GM23338 (cell line): ENCODE data around the gene ATP10B.

Source experiments
- CREB1 ChIP-seq: fragments of 250-450 bp; sonication (Bioruptor Pico); IDR thresholded peaks from 2 replicates; pipeline ENCODE4 v1.5.0; 2020; ENCODE audit warnings: low read depth, mild to moderate bottlenecking, moderate library complexity
- EZH2 ChIP-seq: fragments of 200-600 bp; sonication (generic); IDR thresholded peaks from one replicate; pipeline ENCODE4 v1.8.0; 2017; ENCODE audit warnings: antibody characterized with exemption, mild to moderate bottlenecking, low read depth; ENCODE audit not compliant: unreplicated experiment
- EZH2phosphoT487 ChIP-seq: fragments of 200-600 bp; sonication (generic); IDR thresholded peaks from one replicate; pipeline ENCODE4 v1.8.1; 2018; ENCODE audit warnings: antibody characterized with exemption; ENCODE audit not compliant: unreplicated experiment
- JUNB ChIP-seq: IDR thresholded peaks from one replicate; pipeline ENCODE4 v1.6.1; 2016; ENCODE audit warnings: antibody characterized with exemption; ENCODE audit not compliant: unreplicated experiment
- POLR2AphosphoS5 ChIP-seq: IDR thresholded peaks from 2 replicates; pipeline ENCODE4 v1.6.1; 2016; ENCODE audit warnings: antibody characterized with exemption, low read depth
- REST ChIP-seq: IDR thresholded peaks from one replicate; pipeline ENCODE4 v1.6.1; 2018; ENCODE audit warnings: antibody characterized with exemption; ENCODE audit not compliant: unreplicated experiment
- ZNF114 ChIP-seq: fragments of 250-450 bp; sonication (Bioruptor Pico); IDR thresholded peaks from 2 replicates; pipeline ENCODE4 v1.5.0; 2020; ENCODE audit warnings: mild to moderate bottlenecking, moderate library complexity
- TF ChIP-seq, protein P1 (sequence below), 2 experiments: fragments of 200-600 bp in 1 of 2; sonication (generic) in 1 of 2; conservative IDR thresholded peaks; 2 replicates each; pipeline versions ENCODE4 v1.5.1 to v1.6.1; 2016 to 2017; ENCODE audit warnings: antibody characterized with exemption in 2 of 2, low read depth in 2 of 2, mild to moderate bottlenecking in 2 of 2, moderate library complexity in 1 of 2
- TF ChIP-seq, protein P2 (sequence below): fragments of 250-450 bp; sonication (Bioruptor Pico); IDR thresholded peaks from 2 replicates; pipeline ENCODE4 v1.5.0; 2020; ENCODE audit warnings: mild to moderate bottlenecking, moderate library complexity

- TF ChIP-seq EZH2phosphoT487 = no peak
- TF ChIP-seq, protein P1, sequence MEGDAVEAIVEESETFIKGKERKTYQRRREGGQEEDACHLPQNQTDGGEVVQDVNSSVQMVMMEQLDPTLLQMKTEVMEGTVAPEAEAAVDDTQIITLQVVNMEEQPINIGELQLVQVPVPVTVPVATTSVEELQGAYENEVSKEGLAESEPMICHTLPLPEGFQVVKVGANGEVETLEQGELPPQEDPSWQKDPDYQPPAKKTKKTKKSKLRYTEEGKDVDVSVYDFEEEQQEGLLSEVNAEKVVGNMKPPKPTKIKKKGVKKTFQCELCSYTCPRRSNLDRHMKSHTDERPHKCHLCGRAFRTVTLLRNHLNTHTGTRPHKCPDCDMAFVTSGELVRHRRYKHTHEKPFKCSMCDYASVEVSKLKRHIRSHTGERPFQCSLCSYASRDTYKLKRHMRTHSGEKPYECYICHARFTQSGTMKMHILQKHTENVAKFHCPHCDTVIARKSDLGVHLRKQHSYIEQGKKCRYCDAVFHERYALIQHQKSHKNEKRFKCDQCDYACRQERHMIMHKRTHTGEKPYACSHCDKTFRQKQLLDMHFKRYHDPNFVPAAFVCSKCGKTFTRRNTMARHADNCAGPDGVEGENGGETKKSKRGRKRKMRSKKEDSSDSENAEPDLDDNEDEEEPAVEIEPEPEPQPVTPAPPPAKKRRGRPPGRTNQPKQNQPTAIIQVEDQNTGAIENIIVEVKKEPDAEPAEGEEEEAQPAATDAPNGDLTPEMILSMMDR (conservative IDR thresholded peaks at IDR 0.05; ENCODE audit: low read depth in 2 of 2) = no peak
- no peak for TF ChIP-seq POLR2AphosphoS5
- no peak for TF ChIP-seq EZH2
- TF ChIP-seq CREB1 (CRISPR knock-in tag) = no peak
- no peak for TF ChIP-seq ZNF114 (CRISPR knock-in tag)
- no peak for TF ChIP-seq REST
- TF ChIP-seq JUNB = no peak
- TF ChIP-seq, protein P2, sequence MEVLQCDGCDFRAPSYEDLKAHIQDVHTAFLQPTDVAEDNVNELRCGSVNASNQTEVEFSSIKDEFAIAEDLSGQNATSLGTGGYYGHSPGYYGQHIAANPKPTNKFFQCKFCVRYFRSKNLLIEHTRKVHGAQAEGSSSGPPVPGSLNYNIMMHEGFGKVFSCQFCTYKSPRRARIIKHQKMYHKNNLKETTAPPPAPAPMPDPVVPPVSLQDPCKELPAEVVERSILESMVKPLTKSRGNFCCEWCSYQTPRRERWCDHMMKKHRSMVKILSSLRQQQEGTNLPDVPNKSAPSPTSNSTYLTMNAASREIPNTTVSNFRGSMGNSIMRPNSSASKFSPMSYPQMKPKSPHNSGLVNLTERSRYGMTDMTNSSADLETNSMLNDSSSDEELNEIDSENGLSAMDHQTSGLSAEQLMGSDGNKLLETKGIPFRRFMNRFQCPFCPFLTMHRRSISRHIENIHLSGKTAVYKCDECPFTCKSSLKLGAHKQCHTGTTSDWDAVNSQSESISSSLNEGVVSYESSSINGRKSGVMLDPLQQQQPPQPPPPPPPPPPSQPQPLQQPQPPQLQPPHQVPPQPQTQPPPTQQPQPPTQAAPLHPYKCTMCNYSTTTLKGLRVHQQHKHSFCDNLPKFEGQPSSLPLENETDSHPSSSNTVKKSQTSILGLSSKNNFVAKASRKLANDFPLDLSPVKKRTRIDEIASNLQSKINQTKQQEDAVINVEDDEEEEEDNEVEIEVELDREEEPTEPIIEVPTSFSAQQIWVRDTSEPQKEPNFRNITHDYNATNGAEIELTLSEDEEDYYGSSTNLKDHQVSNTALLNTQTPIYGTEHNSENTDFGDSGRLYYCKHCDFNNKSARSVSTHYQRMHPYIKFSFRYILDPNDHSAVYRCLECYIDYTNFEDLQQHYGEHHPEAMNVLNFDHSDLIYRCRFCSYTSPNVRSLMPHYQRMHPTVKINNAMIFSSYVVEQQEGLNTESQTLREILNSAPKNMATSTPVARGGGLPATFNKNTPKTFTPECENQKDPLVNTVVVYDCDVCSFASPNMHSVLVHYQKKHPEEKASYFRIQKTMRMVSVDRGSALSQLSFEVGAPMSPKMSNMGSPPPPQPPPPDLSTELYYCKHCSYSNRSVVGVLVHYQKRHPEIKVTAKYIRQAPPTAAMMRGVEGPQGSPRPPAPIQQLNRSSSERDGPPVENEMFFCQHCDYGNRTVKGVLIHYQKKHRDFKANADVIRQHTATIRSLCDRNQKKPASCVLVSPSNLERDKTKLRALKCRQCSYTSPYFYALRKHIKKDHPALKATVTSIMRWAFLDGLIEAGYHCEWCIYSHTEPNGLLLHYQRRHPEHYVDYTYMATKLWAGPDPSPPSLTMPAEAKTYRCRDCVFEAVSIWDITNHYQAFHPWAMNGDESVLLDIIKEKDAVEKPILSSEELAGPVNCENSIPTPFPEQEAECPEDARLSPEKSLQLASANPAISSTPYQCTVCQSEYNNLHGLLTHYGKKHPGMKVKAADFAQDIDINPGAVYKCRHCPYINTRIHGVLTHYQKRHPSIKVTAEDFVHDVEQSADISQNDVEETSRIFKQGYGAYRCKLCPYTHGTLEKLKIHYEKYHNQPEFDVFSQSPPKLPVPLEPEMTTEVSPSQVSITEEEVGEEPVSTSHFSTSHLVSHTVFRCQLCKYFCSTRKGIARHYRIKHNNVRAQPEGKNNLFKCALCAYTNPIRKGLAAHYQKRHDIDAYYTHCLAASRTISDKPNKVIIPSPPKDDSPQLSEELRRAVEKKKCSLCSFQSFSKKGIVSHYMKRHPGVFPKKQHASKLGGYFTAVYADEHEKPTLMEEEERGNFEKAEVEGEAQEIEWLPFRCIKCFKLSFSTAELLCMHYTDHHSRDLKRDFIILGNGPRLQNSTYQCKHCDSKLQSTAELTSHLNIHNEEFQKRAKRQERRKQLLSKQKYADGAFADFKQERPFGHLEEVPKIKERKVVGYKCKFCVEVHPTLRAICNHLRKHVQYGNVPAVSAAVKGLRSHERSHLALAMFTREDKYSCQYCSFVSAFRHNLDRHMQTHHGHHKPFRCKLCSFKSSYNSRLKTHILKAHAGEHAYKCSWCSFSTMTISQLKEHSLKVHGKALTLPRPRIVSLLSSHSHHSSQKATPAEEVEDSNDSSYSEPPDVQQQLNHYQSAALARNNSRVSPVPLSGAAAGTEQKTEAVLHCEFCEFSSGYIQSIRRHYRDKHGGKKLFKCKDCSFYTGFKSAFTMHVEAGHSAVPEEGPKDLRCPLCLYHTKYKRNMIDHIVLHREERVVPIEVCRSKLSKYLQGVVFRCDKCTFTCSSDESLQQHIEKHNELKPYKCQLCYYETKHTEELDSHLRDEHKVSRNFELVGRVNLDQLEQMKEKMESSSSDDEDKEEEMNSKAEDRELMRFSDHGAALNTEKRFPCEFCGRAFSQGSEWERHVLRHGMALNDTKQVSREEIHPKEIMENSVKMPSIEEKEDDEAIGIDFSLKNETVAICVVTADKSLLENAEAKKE = no peak
Observed at GRCh38 chr5:160524827-160525226, 327.2 kb downstream of the ATP10B start.
